Ovary (tissue), 9 donors: ENCODE measurements around the gene SND1. TPM values are rescaled to one million over a fixed set of nuclear protein-coding genes. Genes with fewer than 3 reads are reported as not detected.

Experiments
- DNase-seq, 5 donors: peaks; one replicate each; pipeline ENCODE4 v3.0.0-alpha.2; 2019 to 2020
- H3K27ac ChIP-seq, 2 donors: fragments of 200-600 bp; one replicate each; pipeline versions ENCODE4 v1.5.1 to v1.8.0; 2019 to 2022
- H3K27me3 ChIP-seq: fragments of 200-600 bp; one replicate; pipeline ENCODE4 v1.8.0; 2022
- H3K36me3 ChIP-seq: fragments of 200-600 bp; sonication (generic); one replicate; pipeline ENCODE4 v1.5.1; 2019
- H3K4me1 ChIP-seq: one replicate; pipeline ENCODE4 v1.8.1; 2013; ENCODE audit warnings: mild to moderate bottlenecking, moderate library complexity; ENCODE audit not compliant: insufficient read depth
- H3K4me3 ChIP-seq: fragments of 200-600 bp; sonication (generic); one replicate; pipeline ENCODE4 v1.5.1; 2017
- H3K9me3 ChIP-seq, 2 donors: fragments of 200-600 bp in 1 of 2; sonication (generic) in 1 of 2; one replicate each; pipeline versions ENCODE4 v1.5.1 to v1.8.1; 2013 to 2019; ENCODE audit warnings: mild to moderate bottlenecking in 1 of 2, moderate library complexity in 1 of 2
- CTCF ChIP-seq, 3 donors: fragments of 450-650 bp in 2 of 3; fragments of 200-600 bp in 1 of 3; IDR thresholded peaks; one replicate each; pipeline versions ENCODE4 v1.5.1 to v1.8.0; 2016 to 2022; ENCODE audit warnings: antibody characterized with exemption in 3 of 3, mild to moderate bottlenecking in 1 of 3
- EP300 ChIP-seq: sonication (generic); formaldehyde crosslinking; IDR thresholded peaks from one replicate; pipeline ENCODE4 v1.6.1; 2017; ENCODE audit warnings: antibody characterized with exemption
- POLR2A ChIP-seq: fragments of 450-650 bp; IDR thresholded peaks from one replicate; pipeline ENCODE4 v1.6.1; 2017; ENCODE audit warnings: antibody characterized with exemption, mild to moderate bottlenecking, moderate library complexity
- WGBS, 3 donors: extraction: QIAGEN DNeasy Blood & Tissue Kit in 1 of 3; methylation state at CpG; one replicate each; pipeline versions ENCODE4 v1.1.5 to v1.1.7; 2013 to 2017; 5-methylcytosine and 5-hydroxymethylcytosine counted together
- intact Hi-C, 4 donors: fragments of 100-400 bp; cut with DNase I; formaldehyde crosslinking; loops; one replicate each; pipeline versions ENCODE4 v1.11.0 to v1.15.1; 2022 to 2023
- polyA plus RNA-seq, 2 donors: library from polyadenylated mRNA; stranded (reverse); fragments of 200-250 nt in 1 of 2; fragments of 350-450 nt in 1 of 2; fragmentation: Illumina TruSeq in 1 of 2; extraction: RNeasy Lipid Tissue Mini Kit (QIAGEN cat#74804) in 1 of 2; gene quantifications; one replicate each; pipeline ENCODE4 v1.2.3, GENCODE V29; 2013 to 2014
- total RNA-seq, 7 donors: library from RNA; depleted of rRNA in 2 of 7; stranded (reverse); fragments of >200 nt in 2 of 7; fragmentation: NEBNext Ultra II Directional in 3 of 7; extraction: Animal tissue kit (Norgen Biotek cat#: 25700) in 3 of 7; gene quantifications; one replicate each; pipeline versions ENCODE4 v1.1.0 to v1.2.4, GENCODE V29; 2016 to 2023
- donor health status: DM: no; HTN: no; CAD: no; lungs with moderate emphysema.
- donor health status: DM: no; HTN: no; CAD: no.
- donor health status: Bipolar disorder and iron deficiency.
- donor health status: DM: yes; HTN: yes; CAD: no.
- donor health status: DM: no; HTN: no; CAD: no.
- donor health status: DM: yes; HTN: yes; CAD: no.

Gene SND1
- total and polyA plus RNA-seq, 9 donors: 91.4 to 297 (median 182) TPM

- no peak overlapping the region for H3K4me3 ChIP-seq
- no peaks in the 10 kb centered on the region for H3K9me3 ChIP-seq
- 63 to 79% (median 63%) methylated on average over 3 of the region's 3 CpGs for WGBS, 3 donors
- peaks cover 4% of the 10 kb centered on the region for H3K4me1 ChIP-seq
- no peaks in the 10 kb centered on the region for H3K27me3 ChIP-seq
- DNase-seq: no peak
- no peak overlapping the region for H3K27ac ChIP-seq
- H3K36me3 ChIP-seq: no peaks in the 10 kb centered on the region
- TF ChIP-seq EP300: no peak
- intact Hi-C loops: no loop called here
These were observed 276.2 kb downstream of the SND1 start for GRCh38 chr7:127928222-127928621.

- TF ChIP-seq EP300 (no peak), POLR2A (no peak), CTCF (IDR thresholded peaks at IDR 0.05) (no peak)
- Histone ChIP-seq H3K27me3 (no peaks in the 10 kb centered on the region), H3K4me1 (peaks cover 4% of the 10 kb centered on the region), H3K4me3 (no peak overlapping the region), H3K36me3 (no peaks in the 10 kb centered on the region), H3K9me3 (no peaks in the 10 kb centered on the region), H3K27ac (no peak overlapping the region)
- WGBS, 3 donors: 79 to 81% (median 80%) methylated on average over 6 of the region's 6 CpGs
- intact Hi-C loops: no loop called here
- no peak for DNase-seq
These were observed 276.9 kb downstream of the SND1 start for GRCh38 chr7:127928852-127929251.

- no peak overlapping the region for H3K27ac ChIP-seq
- no peaks in the 10 kb centered on the region for H3K36me3 ChIP-seq
- 92% methylated on average over 3 of the region's 3 CpGs for WGBS, 3 donors
- H3K27me3 ChIP-seq: no peaks in the 10 kb centered on the region
- TF ChIP-seq CTCF (IDR thresholded peaks at IDR 0.05): no peak
- TF ChIP-seq EP300: no peak
- no peak for TF ChIP-seq POLR2A
- H3K9me3 ChIP-seq: no peaks in the 10 kb centered on the region
- peaks cover 4% of the 10 kb centered on the region for H3K4me1 ChIP-seq
- DNase-seq: no peak
- no peak overlapping the region for H3K4me3 ChIP-seq
- intact Hi-C loops: no loop called here
These were observed 278.6 kb downstream of the SND1 start for GRCh38 chr7:127930341-127931328.

- 98 to 100% (median 99%) methylated on average over 1 of the region's 1 CpG for WGBS, 3 donors
These were observed 280.1 kb downstream of the SND1 start for GRCh38 chr7:127932076-127932475.

More at GRCh38 chr7:127932076-127932475, 280.1 kb downstream of the SND1 start:
- Histone ChIP-seq H3K4me1 (peaks cover 4% of the 10 kb centered on the region), H3K36me3 (no peaks in the 10 kb centered on the region), H3K4me3 (no peak overlapping the region), H3K9me3 (no peaks in the 10 kb centered on the region), H3K27me3 (no peaks in the 10 kb centered on the region), H3K27ac (no peak overlapping the region)
- DNase-seq: no peak
- TF ChIP-seq EP300: no peak
- TF ChIP-seq CTCF (IDR thresholded peaks at IDR 0.05): no peak
- TF ChIP-seq POLR2A: no peak
- intact Hi-C loops: no loop called here
